ENCODE measurements around the gene CTF1.
"Not testable (repeated sequence)": the region's sequence is repeated elsewhere in the genome, so short reads cannot be mapped to it uniquely, and the experiment has no call there.

The CTF1 gene

GRCh38 chr16:30888856-30889499, 7.4 kb upstream of the CTF1 start:
- no peak for DNase-seq

- no peak for DNase-seq
Observed at GRCh38 chr16:30889721-30890120, 6.7 kb upstream of the CTF1 start.

- DNase-seq, result not testable (repeated sequence)
Observed at GRCh38 chr16:30891043-30891823, 5.2 kb upstream of the CTF1 start.

GRCh38 chr16:30892670-30893416, 3.6 kb upstream of the CTF1 start:
- peak; percentile 7 to 52 for DNase-seq

- no peak for DNase-seq
Observed at GRCh38 chr16:30893417-30893743, 3.0 kb upstream of the CTF1 start.

- DNase-seq, result peak; percentile 87 to 91
Observed at GRCh38 chr16:30893744-30894539, 2.5 kb upstream of the CTF1 start, which contains the start of gene BCL7C. Gene BCL7C, minus strand, starts transcription at chr16:30894077. Its CDS starts 133 bp downstream, at chr16:30893944.

- DNase-seq, result peak in 1 of 2 donors; percentile 69
Observed at GRCh38 chr16:30894540-30895368, 1.7 kb upstream of the CTF1 start.

- no peak for DNase-seq
Observed at GRCh38 chr16:30895627-30896260, 670 bp upstream of the CTF1 start.

GRCh38 chr16:30896889-30897733, 697 bp downstream of the CTF1 start:
- peak; percentile 84 to 89 for DNase-seq

GRCh38 chr16:30899794-30900193, 3.4 kb downstream of the CTF1 start:
- no peak for DNase-seq

- no peak for DNase-seq
Observed at GRCh38 chr16:30900588-30900987, 4.2 kb downstream of the CTF1 start.

- no peak for DNase-seq
Observed at GRCh38 chr16:30901201-30902028, 5.0 kb downstream of the CTF1 start.

GRCh38 chr16:30902029-30902972, 5.9 kb downstream of the CTF1 start:
- peak; percentile 58 to 65 for DNase-seq

- DNase-seq, result no peak
Observed at GRCh38 chr16:30903002-30903401, 6.6 kb downstream of the CTF1 start.

GRCh38 chr16:30903596-30903995, 7.2 kb downstream of the CTF1 start:
- peak; percentile 73 to 78 for DNase-seq

GRCh38 chr16:30904114-30904780, 7.8 kb downstream of the CTF1 start:
- peak in 1 of 2 donors; percentile 22 for DNase-seq

GRCh38 chr16:30907064-30907463, 10.7 kb downstream of the CTF1 start:
- no peak for DNase-seq
